B cell (primary cell): Measurements from ENCODE around the gene CHAF1A. TPM values are rescaled to one million over a fixed set of nuclear protein-coding genes. Genes with fewer than 3 reads are reported as not detected.

Experiments
- ATAC-seq: fragments of 200-7000 bp; cut with Tn5 transposase; one replicate; pipeline ENCODE4 v1.10.0; 2021; ENCODE audit warnings: low read depth, mild to moderate bottlenecking, moderate number of reproducible peaks, moderate library complexity
- CTCF ChIA-PET: fragments of 350-600 bp; sonication (Branson Sonifier 250); formaldehyde crosslinking; loops from one replicate; lab custom pipeline; 2021; ENCODE audit warnings: antibody characterized with exemption, inconsistent platforms; lab: Charles Lee
- POLR2A ChIA-PET: fragments of 350-600 bp; sonication (Branson Sonifier 250); formaldehyde crosslinking; loops from one replicate; lab custom pipeline; 2021; ENCODE audit warnings: antibody characterized with exemption; lab: Charles Lee
- DNase-seq: peaks from one replicate; pipeline ENCODE4 v3.0.0; 2013
- H2AFZ ChIP-seq: 2 replicates; pipeline ENCODE4 v1.6.1; 2012; ENCODE audit warnings: mild to moderate bottlenecking, low read depth, low read length; ENCODE audit not compliant: insufficient read depth, poor library complexity, severe bottlenecking
- H3K27ac ChIP-seq, 2 donors: 1 replicate in 1 of 2; 2 replicates in 1 of 2; pipeline ENCODE4 v1.5.1; 2012 to 2013; ENCODE audit warnings: low read length in 2 of 2, mild to moderate bottlenecking in 2 of 2, moderate library complexity in 1 of 2
- H3K27me3 ChIP-seq, 4 experiments: fragments of 200-600 bp in 1 of 4; sonication (generic) in 1 of 4; replicated peaks in 1 of 4; 1 replicate in 2 of 4; 2 replicates in 2 of 4; pipeline versions ENCODE4 v1.6.1 to v1.7.0; 2013 to 2016; ENCODE audit warnings: low read length in 3 of 4, mild to moderate bottlenecking in 2 of 4, mixed read lengths in 1 of 4, moderate library complexity in 1 of 4; ENCODE audit not compliant: insufficient read depth in 4 of 4, control insufficient read depth in 3 of 4; ENCODE audit errors: control extremely low read depth in 1 of 4
- H3K36me3 ChIP-seq, 2 experiments: replicated peaks in 1 of 2; 1 replicate in 1 of 2; 2 replicates in 1 of 2; pipeline versions ENCODE4 v1.6.1 to v1.7.1; 2013; ENCODE audit warnings: low read length in 1 of 2; ENCODE audit not compliant: insufficient read depth in 2 of 2, control insufficient read depth in 1 of 2; ENCODE audit errors: control extremely low read depth in 1 of 2, extremely low read depth in 1 of 2
- H3K4me1 ChIP-seq, 2 donors: fragments of 200-600 bp in 1 of 2; sonication (generic) in 1 of 2; 1 replicate in 1 of 2; 2 replicates in 1 of 2; pipeline versions ENCODE4 v1.5.1 to v1.6.1; 2013 to 2017; ENCODE audit warnings: low read length in 2 of 2; ENCODE audit not compliant: control insufficient read depth in 2 of 2, insufficient read depth in 2 of 2
- H3K4me2 ChIP-seq: replicated peaks from 2 replicates; pipeline ENCODE3; 2012; ENCODE audit warnings: mild to moderate bottlenecking, low read depth, low read length; ENCODE audit not compliant: poor library complexity, severe bottlenecking
- H3K4me3 ChIP-seq, 5 experiments: fragments of 200-600 bp in 1 of 5; sonication (generic) in 1 of 5; 1 replicate in 3 of 5; 2 replicates in 2 of 5; pipeline versions ENCODE4 v1.5.1 to v1.7.0; 2011 to 2016; ENCODE audit warnings: low read length in 4 of 5, mild to moderate bottlenecking in 4 of 5, low read depth in 2 of 5, control low read depth in 1 of 5, moderate library complexity in 1 of 5; ENCODE audit not compliant: insufficient read depth in 1 of 5; ENCODE audit errors: control extremely low read depth in 1 of 5, extremely low read depth in 1 of 5
- H3K79me2 ChIP-seq: fragments of 200-600 bp; sonication (generic); one replicate; pipeline ENCODE4 v1.6.0; 2016; ENCODE audit warnings: low read length; ENCODE audit not compliant: control insufficient read depth, insufficient read depth
- H3K9ac ChIP-seq: fragments of 200-600 bp; sonication (generic); 2 replicates; pipeline ENCODE4 v1.6.1; 2017; ENCODE audit warnings: mild to moderate bottlenecking, low read length, moderate library complexity
- H3K9me3 ChIP-seq, 3 donors: one replicate each; pipeline versions ENCODE4 v1.6.1 to v1.7.1; 2013; ENCODE audit warnings: low read length in 2 of 3; ENCODE audit not compliant: control insufficient read depth in 2 of 3, insufficient read depth in 1 of 3; ENCODE audit errors: control extremely low read depth in 1 of 3
- H4K20me1 ChIP-seq: 2 replicates; pipeline ENCODE4 v1.6.0; 2012; ENCODE audit warnings: mild to moderate bottlenecking, low read length; ENCODE audit not compliant: insufficient read depth, control insufficient read depth, poor library complexity, severe bottlenecking
- H3K27ac Mint-ChIP-seq: one replicate; pipeline ENCODE4 v1.8.0; 2021; ENCODE audit warnings: mixed read lengths
- H3K27me3 Mint-ChIP-seq: one replicate; pipeline ENCODE4 v1.8.0; 2021; ENCODE audit warnings: mixed read lengths
- H3K4me1 Mint-ChIP-seq: one replicate; pipeline ENCODE4 v1.8.0; 2021; ENCODE audit warnings: mixed read lengths
- H3K4me3 Mint-ChIP-seq: one replicate; pipeline ENCODE4 v1.8.0; 2021; ENCODE audit warnings: mixed read lengths
- H3K9me3 Mint-ChIP-seq: one replicate; pipeline ENCODE4 v1.8.0; 2022; ENCODE audit warnings: mixed read lengths; ENCODE audit not compliant: insufficient read depth
- CTCF ChIP-seq: fragments of 200-600 bp; IDR thresholded peaks from one replicate; pipeline ENCODE4 v1.8.0; 2022; ENCODE audit warnings: antibody characterized with exemption, mild to moderate bottlenecking
- EZH2 ChIP-seq: IDR thresholded peaks from 2 replicates; pipeline ENCODE4 v1.6.1; 2012; ENCODE audit warnings: borderline replicate concordance, low read depth, mild to moderate bottlenecking, moderate library complexity, low read length; ENCODE audit not compliant: insufficient read depth, poor library complexity, severe bottlenecking
- WGBS: methylation state at CpG from one replicate; pipeline ENCODE4 v1.1.5; 2013; ENCODE audit warnings: missing lambda C conversion rate; ENCODE audit not compliant: insufficient coverage; 5-methylcytosine and 5-hydroxymethylcytosine counted together
- intact Hi-C: fragments of 100-400 bp; cut with micrococcal nuclease; formaldehyde crosslinking; loops from one replicate; pipeline ENCODE4 v1.10.0; 2022
- polyA plus RNA-seq: library from polyadenylated mRNA; depleted of rRNA; stranded (reverse); fragments of >200 nt; gene quantifications from 2 replicates; pipeline ENCODE4 v1.2.3, GENCODE V29; 2012
- total RNA-seq, 2 donors: library from RNA; stranded (reverse); fragments of 120-200 nt in 1 of 2; gene quantifications; 1 replicate in 1 of 2; 2 replicates in 1 of 2; pipeline versions ENCODE4 v1.2.3 to v1.2.4, GENCODE V29; 2013 to 2022

The CHAF1A gene
- total and polyA plus RNA-seq, 2 donors (not counting 1 experiment from before 2014, with no cell fraction given): 15.1 to 19.7 TPM

GRCh38 chr19:4405977-4406376, 3.5 kb downstream of the CHAF1A start:
- intact Hi-C loops: no loop called here
- Mint-ChIP-seq H3K27ac (no peak overlapping the region), H3K9me3 (no peaks in the 10 kb centered on the region), H3K27me3 (no peaks in the 10 kb centered on the region), H3K4me1 (peaks cover 23% of the 10 kb centered on the region), H3K4me3 (no peak overlapping the region)
- Histone ChIP-seq H2AFZ (no peak overlapping the region), H3K9me3 (no peaks in the 10 kb centered on the region), H3K4me3 (no peak overlapping the region), H3K36me3 (peaks cover 0 to 3% of the 10 kb centered on the region in 2 experiments), H3K4me1 (peaks cover 18 to 19% of the 10 kb centered on the region in 2 donors), H3K27me3 (no peaks in the 10 kb centered on the region), H3K9ac (no peak overlapping the region), H4K20me1 (no peaks in the 10 kb centered on the region), H3K27ac (no peak overlapping the region), H3K79me2 (peaks cover 45% of the 10 kb centered on the region), H3K4me2 (no peak overlapping the region)
- DNase-seq (no peak), ATAC-seq (no peak)
- 85% methylated on average over 7 of the region's 8 CpGs for WGBS
- ChIA-PET POLR2A (no interaction called here), CTCF (interaction anchor here (0.6 kb wide), 1 partner anchor 138 kb away, joined by 3 read pairs; no protein-coding TSS in a partner anchor)
- TF ChIP-seq CTCF: no peak

- ATAC-seq (no peak), DNase-seq (no peak)
- WGBS: 89% methylated on average over 4 of the region's 7 CpGs
- Mint-ChIP-seq H3K27ac (no peak overlapping the region), H3K9me3 (no peaks in the 10 kb centered on the region), H3K4me3 (no peak overlapping the region), H3K27me3 (no peaks in the 10 kb centered on the region), H3K4me1 (peaks cover 17% of the 10 kb centered on the region)
- H3K4me3 ChIP-seq: no peak overlapping the region
- H3K9me3 ChIP-seq: no peaks in the 10 kb centered on the region
- no peak overlapping the region for H3K27ac ChIP-seq
- ChIA-PET CTCF (no interaction called here), POLR2A (no interaction called here)
- TF ChIP-seq EZH2 (no peak), CTCF (no peak)
- intact Hi-C loops: no loop called here
- peaks cover 11 to 13% of the 10 kb centered on the region in 2 donors for H3K4me1 ChIP-seq
- no peak overlapping the region for H3K4me2 ChIP-seq
- no peaks in the 10 kb centered on the region for H3K27me3 ChIP-seq
- peaks cover 0 to 3% of the 10 kb centered on the region in 2 experiments for H3K36me3 ChIP-seq
- no peak overlapping the region for H3K9ac ChIP-seq
- H4K20me1 ChIP-seq: no peaks in the 10 kb centered on the region
- peaks cover 44% of the 10 kb centered on the region for H3K79me2 ChIP-seq
- H2AFZ ChIP-seq: no peak overlapping the region
These were observed 4.2 kb downstream of the CHAF1A start for GRCh38 chr19:4406626-4407025.
